ENCODE data around the gene SLC44A4.
"Not testable (repeated sequence)": the region's sequence is repeated elsewhere in the genome, so short reads cannot be mapped to it uniquely, and the experiment has no call there.

The SLC44A4 gene

GRCh38 chr6:31878222-31878621, 575 bp downstream of the SLC44A4 start:
- no peak for DNase-seq

- no peak for DNase-seq
These were observed 1.1 kb downstream of the SLC44A4 start for GRCh38 chr6:31877651-31878161.

GRCh38 chr6:31877125-31877650, 1.6 kb downstream of the SLC44A4 start:
- DNase-seq, result no peak

GRCh38 chr6:31876357-31876756, 2.4 kb downstream of the SLC44A4 start:
- no peak for DNase-seq

GRCh38 chr6:31875877-31876276, 2.9 kb downstream of the SLC44A4 start:
- DNase-seq, result no peak

- no peak for DNase-seq
These were observed 3.8 kb downstream of the SLC44A4 start for GRCh38 chr6:31874836-31875572.

GRCh38 chr6:31874084-31874670, 4.6 kb downstream of the SLC44A4 start:
- DNase-seq, result no peak

- peak; percentile 77 for DNase-seq
These were observed 7.6 kb downstream of the SLC44A4 start for GRCh38 chr6:31871046-31871659.

GRCh38 chr6:31870385-31870921, 8.3 kb downstream of the SLC44A4 start:
- no peak for DNase-seq

GRCh38 chr6:31869343-31869742, 9.5 kb downstream of the SLC44A4 start:
- DNase-seq, result no peak

- not testable (repeated sequence) for DNase-seq
These were observed 10.2 kb downstream of the SLC44A4 start for GRCh38 chr6:31868658-31868971.

- no peak for DNase-seq
These were observed 13.3 kb downstream of the SLC44A4 start for GRCh38 chr6:31865205-31866118.

- no peak for DNase-seq
These were observed 14.0 kb downstream of the SLC44A4 start for GRCh38 chr6:31864818-31865204.

- DNase-seq, result not testable (repeated sequence)
These were observed 14.7 kb downstream of the SLC44A4 start for GRCh38 chr6:31864123-31864562.

- peak; percentile 100 for DNase-seq
These were observed 16.2 kb downstream of the SLC44A4 start, which contains the start of gene NEU1 for GRCh38 chr6:31862344-31863235. Gene NEU1 (minus strand): TSS chr6:31862821. CDS start chr6:31862776, 45 bp downstream.

GRCh38 chr6:31861919-31862343, 16.9 kb downstream of the SLC44A4 start:
- no peak for DNase-seq

- no peak for DNase-seq
These were observed 17.6 kb downstream of the SLC44A4 start for GRCh38 chr6:31861150-31861549.

GRCh38 chr6:31860349-31860748, 18.4 kb downstream of the SLC44A4 start:
- no peak for DNase-seq

GRCh38 chr6:31859923-31860322, 18.9 kb downstream of the SLC44A4 start:
- DNase-seq, result no peak

GRCh38 chr6:31858707-31859106, 20.1 kb downstream of the SLC44A4 start:
- no peak for DNase-seq

- DNase-seq, result not testable (repeated sequence)
These were observed 21.0 kb downstream of the SLC44A4 start for GRCh38 chr6:31857774-31858173.
